Loucy (cell line): Measurements from ENCODE around the gene AGAP1.

Experiments
- H2AFZ ChIP-seq: fragments of 200-600 bp; sonication (generic); 2 replicates; pipeline ENCODE4 v1.6.0; 2016; ENCODE audit warnings: antibody characterized with exemption, mild to moderate bottlenecking, low read length, moderate library complexity
- H3F3A ChIP-seq: fragments of 200-600 bp; 2 replicates; pipeline ENCODE4 v1.6.0; 2016; ENCODE audit warnings: antibody characterized with exemption, low read depth, mild to moderate bottlenecking
- H3K27me3 ChIP-seq: fragments of 200-600 bp; sonication (generic); 2 replicates; pipeline ENCODE4 v1.6.1; 2014; ENCODE audit warnings: low read length, mild to moderate bottlenecking; ENCODE audit not compliant: insufficient read depth, poor library complexity, severe bottlenecking
- H3K36me3 ChIP-seq: fragments of 200-600 bp; sonication (generic); 2 replicates; pipeline ENCODE4 v1.6.1; 2016; ENCODE audit warnings: low read length; ENCODE audit not compliant: insufficient read depth
- H3K4me1 ChIP-seq: fragments of 200-600 bp; sonication (generic); 2 replicates; pipeline ENCODE4 v1.5.1; 2014; ENCODE audit warnings: low read length, mild to moderate bottlenecking; ENCODE audit not compliant: insufficient read depth, poor library complexity, severe bottlenecking
- H3K4me2 ChIP-seq: fragments of 200-600 bp; sonication (generic); 2 replicates; pipeline ENCODE4 v1.6.0; 2014; ENCODE audit warnings: antibody characterized with exemption, low read length, low read depth, mild to moderate bottlenecking; ENCODE audit not compliant: poor library complexity, severe bottlenecking
- H3K4me3 ChIP-seq: fragments of 200-600 bp; sonication (generic); 2 replicates; pipeline ENCODE4 v1.5.1; 2014; ENCODE audit warnings: low read length, mild to moderate bottlenecking, mixed read lengths; ENCODE audit not compliant: poor library complexity, severe bottlenecking
- H3K79me2 ChIP-seq: fragments of 200-600 bp; sonication (generic); 2 replicates; pipeline ENCODE4 v1.6.1; 2014; ENCODE audit warnings: low read length; ENCODE audit not compliant: insufficient read depth
- H3K9ac ChIP-seq: fragments of 200-600 bp; sonication (generic); 2 replicates; pipeline ENCODE4 v1.6.0; 2014; ENCODE audit warnings: mild to moderate bottlenecking, low read depth, low read length, moderate library complexity; ENCODE audit not compliant: poor library complexity, severe bottlenecking
- H3K9me2 ChIP-seq: fragments of 200-600 bp; sonication (generic); replicated peaks from 2 replicates; pipeline ENCODE4 v1.6.1; 2016; ENCODE audit warnings: low read depth, low read length, mixed read lengths
- H3K9me3 ChIP-seq: fragments of 200-600 bp; sonication (generic); 2 replicates; pipeline ENCODE4 v1.6.1; 2014; ENCODE audit warnings: mild to moderate bottlenecking, antibody characterized with exemption, low read length, low read depth; ENCODE audit not compliant: insufficient read depth
- H4K20me1 ChIP-seq: fragments of 200-600 bp; sonication (generic); 2 replicates; pipeline ENCODE4 v1.6.0; 2014; ENCODE audit warnings: antibody characterized with exemption, low read length, mild to moderate bottlenecking; ENCODE audit not compliant: insufficient read depth, poor library complexity, severe bottlenecking
- EZH2phosphoT487 ChIP-seq: fragments of 200-600 bp; IDR thresholded peaks from 2 replicates; pipeline ENCODE4 v1.6.1; 2018; ENCODE audit warnings: antibody characterized with exemption, mild to moderate bottlenecking, moderate library complexity, borderline replicate concordance
- TF ChIP-seq, protein P1 (sequence below): fragments of 200-600 bp; sonication (generic); conservative IDR thresholded peaks from 2 replicates; pipeline ENCODE4 v1.5.1; 2014; ENCODE audit warnings: mild to moderate bottlenecking, antibody characterized with exemption, low read length

The AGAP1 gene

DNA sequence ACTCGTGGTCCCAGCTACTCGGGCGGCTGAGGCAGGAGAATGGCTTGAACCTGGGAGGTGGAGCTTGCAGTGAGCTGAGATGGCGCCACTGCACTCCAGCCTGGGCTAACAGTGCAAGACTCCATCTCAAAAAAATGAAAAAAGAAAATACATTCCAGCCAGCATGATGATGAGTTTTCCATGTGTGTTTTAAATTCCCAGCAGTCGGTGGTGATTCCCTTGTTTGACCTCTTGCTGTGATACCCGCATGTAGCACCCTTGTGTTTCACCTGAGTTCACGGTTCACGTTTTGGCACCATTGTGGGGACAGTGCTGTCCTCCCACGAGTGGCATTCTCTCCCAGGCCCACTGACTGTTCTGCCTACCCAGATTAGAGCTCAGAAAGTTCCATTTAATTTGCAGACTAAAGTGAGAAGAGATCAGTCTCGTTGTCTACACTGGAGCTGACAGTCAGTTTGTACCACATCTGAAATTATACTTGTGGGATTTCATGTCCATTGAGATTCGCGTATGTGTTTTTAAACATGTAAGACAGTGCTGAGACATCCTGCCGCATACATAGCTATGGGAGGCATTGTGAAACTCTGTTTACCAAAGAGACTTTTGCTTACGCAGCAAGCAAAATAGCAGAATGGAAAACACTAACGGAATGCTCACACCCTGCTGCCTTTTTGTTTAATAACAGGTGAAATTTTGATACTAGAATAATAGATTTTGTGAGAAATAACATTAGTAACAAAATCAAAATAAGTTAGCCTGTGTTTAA is 517.3 kb downstream of the AGAP1 start:
- H3K79me2 ChIP-seq = no peaks in the 10 kb centered on the region
- H3K9me2 ChIP-seq = no peaks in the 10 kb centered on the region
- no peaks in the 10 kb centered on the region for H3K27me3 ChIP-seq
- H4K20me1 ChIP-seq = no peaks in the 10 kb centered on the region
- no peak overlapping the region for H2AFZ ChIP-seq
- no peaks in the 10 kb centered on the region for H3K9me3 ChIP-seq
- no peak overlapping the region for H3K9ac ChIP-seq
- H3K4me2 ChIP-seq = no peak overlapping the region
- H3K4me1 ChIP-seq = no peaks in the 10 kb centered on the region
- H3F3A ChIP-seq = no peaks in the 10 kb centered on the region
- H3K4me3 ChIP-seq = no peak overlapping the region
- H3K36me3 ChIP-seq = no peaks in the 10 kb centered on the region
- TF ChIP-seq EZH2phosphoT487 = no peak
- TF ChIP-seq, protein P1, sequence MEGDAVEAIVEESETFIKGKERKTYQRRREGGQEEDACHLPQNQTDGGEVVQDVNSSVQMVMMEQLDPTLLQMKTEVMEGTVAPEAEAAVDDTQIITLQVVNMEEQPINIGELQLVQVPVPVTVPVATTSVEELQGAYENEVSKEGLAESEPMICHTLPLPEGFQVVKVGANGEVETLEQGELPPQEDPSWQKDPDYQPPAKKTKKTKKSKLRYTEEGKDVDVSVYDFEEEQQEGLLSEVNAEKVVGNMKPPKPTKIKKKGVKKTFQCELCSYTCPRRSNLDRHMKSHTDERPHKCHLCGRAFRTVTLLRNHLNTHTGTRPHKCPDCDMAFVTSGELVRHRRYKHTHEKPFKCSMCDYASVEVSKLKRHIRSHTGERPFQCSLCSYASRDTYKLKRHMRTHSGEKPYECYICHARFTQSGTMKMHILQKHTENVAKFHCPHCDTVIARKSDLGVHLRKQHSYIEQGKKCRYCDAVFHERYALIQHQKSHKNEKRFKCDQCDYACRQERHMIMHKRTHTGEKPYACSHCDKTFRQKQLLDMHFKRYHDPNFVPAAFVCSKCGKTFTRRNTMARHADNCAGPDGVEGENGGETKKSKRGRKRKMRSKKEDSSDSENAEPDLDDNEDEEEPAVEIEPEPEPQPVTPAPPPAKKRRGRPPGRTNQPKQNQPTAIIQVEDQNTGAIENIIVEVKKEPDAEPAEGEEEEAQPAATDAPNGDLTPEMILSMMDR = no peak

DNA sequence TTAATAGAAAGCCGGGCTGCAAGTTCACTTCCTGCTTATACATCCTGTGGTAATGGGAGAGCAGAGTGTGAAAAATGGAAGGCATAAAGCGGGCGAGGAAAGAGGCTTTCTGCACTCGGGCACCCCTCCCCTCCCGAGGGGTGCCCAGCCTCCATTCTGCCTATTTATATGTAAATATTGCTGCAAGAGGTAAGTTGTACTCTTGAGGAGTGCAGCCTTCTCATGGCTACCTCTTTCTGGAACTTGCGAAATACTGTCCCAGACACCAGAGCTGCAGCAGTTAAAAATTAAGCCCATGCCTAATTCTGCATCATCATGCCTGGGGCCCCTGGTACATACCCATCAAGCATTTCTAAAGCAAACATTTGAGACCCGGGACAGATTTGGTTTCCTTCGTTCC is 518.3 kb downstream of the AGAP1 start:
- Histone ChIP-seq H3K4me2 (no peak overlapping the region), H3K4me3 (no peak overlapping the region), H3K36me3 (no peaks in the 10 kb centered on the region), H3K9me2 (no peaks in the 10 kb centered on the region), H3K27me3 (no peaks in the 10 kb centered on the region), H3K9me3 (no peaks in the 10 kb centered on the region), H3K4me1 (no peaks in the 10 kb centered on the region), H3K79me2 (no peaks in the 10 kb centered on the region), H3F3A (no peaks in the 10 kb centered on the region), H2AFZ (no peak overlapping the region), H3K9ac (no peak overlapping the region), H4K20me1 (no peaks in the 10 kb centered on the region)
- TF ChIP-seq, protein P1 = no peak
- TF ChIP-seq EZH2phosphoT487 = no peak

DNA sequence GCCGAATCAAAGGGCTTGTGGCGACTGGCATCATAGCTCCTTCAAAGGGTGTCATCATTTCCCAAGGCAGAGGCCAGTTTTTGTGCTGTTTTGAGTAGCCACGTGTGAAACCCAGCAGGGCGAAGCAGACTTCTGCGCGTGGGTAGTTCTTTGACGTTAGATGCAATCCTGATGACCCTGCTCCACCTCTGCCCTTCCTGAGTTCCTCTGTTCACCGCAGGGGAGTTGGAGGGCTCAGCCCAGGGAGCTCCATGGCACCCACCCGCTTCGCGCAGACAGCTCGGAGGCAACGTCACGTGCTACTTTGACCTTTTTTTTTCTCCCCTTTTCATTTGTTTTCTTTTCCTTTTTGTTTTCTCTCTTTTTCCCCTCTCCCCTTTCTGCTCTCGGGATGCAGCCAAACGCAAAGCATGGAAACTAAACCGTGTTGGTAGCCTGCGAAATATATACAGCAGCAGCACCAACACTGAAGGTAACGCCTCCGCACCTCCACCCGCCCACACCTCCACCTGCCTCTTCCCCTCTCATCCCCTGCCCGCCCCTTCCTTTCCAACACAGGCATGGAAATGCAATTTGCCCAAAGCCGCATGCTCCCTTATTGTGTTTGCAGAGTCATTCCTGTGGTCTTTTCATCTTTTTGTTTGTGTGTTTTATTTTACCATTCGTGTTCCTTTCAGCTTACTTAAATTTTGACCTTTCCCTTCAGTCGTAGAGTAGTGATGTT is 520.7 kb downstream of the AGAP1 start:
- no peak overlapping the region for H3K9ac ChIP-seq
- no peak overlapping the region for H3K4me2 ChIP-seq
- TF ChIP-seq EZH2phosphoT487 = no peak
- TF ChIP-seq, protein P1 = no peak
- H3K79me2 ChIP-seq = no peaks in the 10 kb centered on the region
- no peaks in the 10 kb centered on the region for H3K9me2 ChIP-seq
- no peaks in the 10 kb centered on the region for H3K27me3 ChIP-seq
- H3K36me3 ChIP-seq = peaks cover 4% of the 10 kb centered on the region; the same call in 1 of the 2 replicates
- H2AFZ ChIP-seq = no peak overlapping the region
- no peaks in the 10 kb centered on the region for H3K9me3 ChIP-seq
- no peaks in the 10 kb centered on the region for H3F3A ChIP-seq
- no peak overlapping the region for H3K4me3 ChIP-seq
- no peaks in the 10 kb centered on the region for H3K4me1 ChIP-seq
- no peaks in the 10 kb centered on the region for H4K20me1 ChIP-seq
